ENCODE results near the gene CYP27A1. TPM values are rescaled to one million over a fixed set of nuclear protein-coding genes. Genes with fewer than 3 reads are reported as not detected.

CYP27A1 gene
- total RNA-seq, 2 experiments from 2014 or later, result not detected

GRCh38 chr2:218854860-218855259 is 72.9 kb downstream of the CYP27A1 start:
- H3K27ac Mint-ChIP-seq, result no peak overlapping the region
- H3K36me3 Mint-ChIP-seq, result no peaks in the 10 kb centered on the region
- H3K4me3 Mint-ChIP-seq, result no peak overlapping the region
- DNase-seq, result no peak
- peaks cover 3% of the 10 kb centered on the region for H3K4me1 Mint-ChIP-seq
- H3K27me3 Mint-ChIP-seq, result peaks cover 82% of the 10 kb centered on the region
- ATAC-seq, result no peak
- H3K9me3 Mint-ChIP-seq (ENCODE audit: low read depth), result no peaks in the 10 kb centered on the region
- CTCF ChIA-PET, result interaction anchor here (1.4 to 2.6 kb wide), 4 partner anchors 15 to 300 kb away, joined by 4 to 9 read pairs (median 8); no protein-coding TSS in a partner anchor

- Mint-ChIP-seq H3K36me3 (no peaks in the 10 kb centered on the region), H3K9me3 (ENCODE audit: low read depth) (no peaks in the 10 kb centered on the region), H3K27me3 (peaks cover 83% of the 10 kb centered on the region), H3K27ac (no peak overlapping the region), H3K4me3 (no peak overlapping the region), H3K4me1 (peaks cover 6% of the 10 kb centered on the region)
- CTCF ChIA-PET, result interaction anchor here (1.4 to 2.6 kb wide), 4 partner anchors 15 to 299 kb away, joined by 4 to 9 read pairs (median 8); no protein-coding TSS in a partner anchor
- DNase-seq (no peak), ATAC-seq (no peak)
Observed at GRCh38 chr2:218855305-218856166, 73.6 kb downstream of the CYP27A1 start.

- Mint-ChIP-seq H3K36me3 (no peaks in the 10 kb centered on the region), H3K27ac (no peak overlapping the region), H3K9me3 (ENCODE audit: low read depth) (no peaks in the 10 kb centered on the region), H3K27me3 (peaks cover 83% of the 10 kb centered on the region), H3K4me1 (peaks cover 10% of the 10 kb centered on the region), H3K4me3 (no peak overlapping the region)
- CTCF ChIA-PET, result interaction anchor here (1.9 to 5.7 kb wide), 3 partner anchors 20 to 42 kb away, joined by 7 to 27 read pairs (median 9); no protein-coding TSS in a partner anchor
- DNase-seq (no peak), ATAC-seq (no peak)
Observed at GRCh38 chr2:218856167-218856895, 74.4 kb downstream of the CYP27A1 start.

- CTCF ChIA-PET, result interaction anchor here (2.5 to 5.7 kb wide), 2 partner anchors 19 to 42 kb away, joined by 9 to 27 read pairs; no protein-coding TSS in a partner anchor
- Mint-ChIP-seq H3K4me3 (no peak overlapping the region), H3K36me3 (no peaks in the 10 kb centered on the region)
Observed at GRCh38 chr2:218856896-218857243, 74.9 kb downstream of the CYP27A1 start.

GRCh38 chr2:218857371-218858137 is 75.6 kb downstream of the CYP27A1 start:
- no peaks in the 10 kb centered on the region for H3K9me3 Mint-ChIP-seq (ENCODE audit: low read depth)
- DNase-seq (no peak), ATAC-seq (no peak)
- CTCF ChIA-PET, result interaction anchor here (1.0 to 5.7 kb wide), 2 partner anchors 7 to 41 kb away, joined by 3 to 27 read pairs; no protein-coding TSS in a partner anchor
- H3K4me3 Mint-ChIP-seq, result no peak overlapping the region
- H3K27ac Mint-ChIP-seq, result no peak overlapping the region
- peaks cover 88% of the 10 kb centered on the region for H3K27me3 Mint-ChIP-seq
- peaks cover 10% of the 10 kb centered on the region for H3K4me1 Mint-ChIP-seq
- H3K36me3 Mint-ChIP-seq, result no peaks in the 10 kb centered on the region

More at GRCh38 chr2:218856896-218857243, 74.9 kb downstream of the CYP27A1 start:
- Mint-ChIP-seq H3K27ac (no peak overlapping the region), H3K4me1 (peaks cover 10% of the 10 kb centered on the region), H3K9me3 (ENCODE audit: low read depth) (no peaks in the 10 kb centered on the region), H3K27me3 (peaks cover 87% of the 10 kb centered on the region)
- no peak for DNase-seq
- ATAC-seq, result no peak

- Mint-ChIP-seq H3K9me3 (ENCODE audit: low read depth) (no peaks in the 10 kb centered on the region), H3K4me1 (peaks cover 10% of the 10 kb centered on the region), H3K36me3 (no peaks in the 10 kb centered on the region), H3K27ac (no peak overlapping the region), H3K4me3 (no peak overlapping the region), H3K27me3 (peaks cover 88% of the 10 kb centered on the region)
- ATAC-seq (no peak), DNase-seq (no peak)
- CTCF ChIA-PET, result interaction anchor here (1.0 to 5.7 kb wide), 3 partner anchors 8 to 40 kb away, joined by 3 to 27 read pairs (median 3); no protein-coding TSS in a partner anchor
Observed at GRCh38 chr2:218858138-218858445, 76.1 kb downstream of the CYP27A1 start.

- DNase-seq (no peak), ATAC-seq (no peak)
- no peak overlapping the region for H3K4me3 Mint-ChIP-seq
- H3K9me3 Mint-ChIP-seq (ENCODE audit: low read depth), result no peaks in the 10 kb centered on the region
- CTCF ChIA-PET, result interaction anchor here (1.0 to 5.7 kb wide), 6 partner anchors 9 to 50 kb away, joined by 3 to 27 read pairs (median 3); no protein-coding TSS in a partner anchor
- no peaks in the 10 kb centered on the region for H3K36me3 Mint-ChIP-seq
- H3K27ac Mint-ChIP-seq, result no peak overlapping the region
- H3K27me3 Mint-ChIP-seq, result peaks cover 88% of the 10 kb centered on the region
- H3K4me1 Mint-ChIP-seq, result peaks cover 10% of the 10 kb centered on the region
Observed at GRCh38 chr2:218858671-218859555, 77.0 kb downstream of the CYP27A1 start.

GRCh38 chr2:218859556-218859987 is 77.6 kb downstream of the CYP27A1 start, which contains the start of gene WNT6:
TSS of gene WNT6 (plus strand) at chr2:218859805. CDS start at chr2:218860038, 233 bp downstream.
- CTCF ChIA-PET, result interaction anchor here (1.1 to 5.7 kb wide), 5 partner anchors 11 to 50 kb away, joined by 3 to 27 read pairs (median 4); no protein-coding TSS in a partner anchor
- DNase-seq (no peak), ATAC-seq (peak; percentile 23)
- H3K9me3 Mint-ChIP-seq (ENCODE audit: low read depth), result no peaks in the 10 kb centered on the region
- H3K36me3 Mint-ChIP-seq, result no peaks in the 10 kb centered on the region
- H3K27me3 Mint-ChIP-seq, result peaks cover 82% of the 10 kb centered on the region
- no peak within 1 kb of the TSS for H3K27ac Mint-ChIP-seq
- H3K4me1 Mint-ChIP-seq, result peaks cover 10% of the 10 kb centered on the region
- H3K4me3 Mint-ChIP-seq, result no peak within 1 kb of the TSS

GRCh38 chr2:218859988-218860831 is 78.3 kb downstream of the CYP27A1 start:
- no peak overlapping the region for H3K4me3 Mint-ChIP-seq
- ATAC-seq (no peak), DNase-seq (no peak)
- H3K36me3 Mint-ChIP-seq, result no peaks in the 10 kb centered on the region
- H3K27me3 Mint-ChIP-seq, result peaks cover 79% of the 10 kb centered on the region
- H3K4me1 Mint-ChIP-seq, result peaks cover 10% of the 10 kb centered on the region
- no peak overlapping the region for H3K27ac Mint-ChIP-seq
- H3K9me3 Mint-ChIP-seq (ENCODE audit: low read depth), result no peaks in the 10 kb centered on the region
- CTCF ChIA-PET, result interaction anchor here (1.0 to 5.7 kb wide), 5 partner anchors 10 to 49 kb away, joined by 3 to 27 read pairs (median 3); no protein-coding TSS in a partner anchor

GRCh38 chr2:218860950-218861381 is 79.0 kb downstream of the CYP27A1 start:
- Mint-ChIP-seq H3K4me1 (peaks cover 10% of the 10 kb centered on the region), H3K27me3 (peaks cover 74% of the 10 kb centered on the region), H3K4me3 (no peak overlapping the region), H3K27ac (no peak overlapping the region), H3K36me3 (no peaks in the 10 kb centered on the region), H3K9me3 (ENCODE audit: low read depth) (no peaks in the 10 kb centered on the region)
- CTCF ChIA-PET, result interaction anchor here (0.8 to 5.7 kb wide), 4 partner anchors 11 to 121 kb away, joined by 3 to 27 read pairs (median 8); no protein-coding TSS in a partner anchor
- no peak for DNase-seq
- ATAC-seq, result no peak

- peaks cover 10% of the 10 kb centered on the region for H3K4me1 Mint-ChIP-seq
- CTCF ChIA-PET, result interaction anchor here (0.8 to 5.7 kb wide), 3 partner anchors 15 to 120 kb away, joined by 3 to 27 read pairs (median 14); no protein-coding TSS in a partner anchor
- no peak overlapping the region for H3K27ac Mint-ChIP-seq
- ATAC-seq (no peak), DNase-seq (no peak)
- no peak overlapping the region for H3K4me3 Mint-ChIP-seq
- no peaks in the 10 kb centered on the region for H3K9me3 Mint-ChIP-seq (ENCODE audit: low read depth)
- H3K36me3 Mint-ChIP-seq, result no peaks in the 10 kb centered on the region
- H3K27me3 Mint-ChIP-seq, result peaks cover 72% of the 10 kb centered on the region
Observed at GRCh38 chr2:218861645-218862318, 79.8 kb downstream of the CYP27A1 start.

Measured in activated CD8-positive, alpha-beta memory T cell treated with anti-CD3 and anti-CD28 coated beads, Interleukin-2, amount 10 ng/mL, durations not matched to agents 7 days and 5 days (primary cell).